GM19240 (cell line): ENCODE results near the gene FBXO41.
"Not testable (repeated sequence)": the region's sequence is repeated elsewhere in the genome, so short reads cannot be mapped to it uniquely, and the experiment has no call there.

Source experiments
- DNase-seq: peaks from one replicate; pipeline ENCODE4 v3.0.0; 2011; ENCODE audit warnings: low spot score; ENCODE audit not compliant: insufficient read length

FBXO41 gene

DNA sequence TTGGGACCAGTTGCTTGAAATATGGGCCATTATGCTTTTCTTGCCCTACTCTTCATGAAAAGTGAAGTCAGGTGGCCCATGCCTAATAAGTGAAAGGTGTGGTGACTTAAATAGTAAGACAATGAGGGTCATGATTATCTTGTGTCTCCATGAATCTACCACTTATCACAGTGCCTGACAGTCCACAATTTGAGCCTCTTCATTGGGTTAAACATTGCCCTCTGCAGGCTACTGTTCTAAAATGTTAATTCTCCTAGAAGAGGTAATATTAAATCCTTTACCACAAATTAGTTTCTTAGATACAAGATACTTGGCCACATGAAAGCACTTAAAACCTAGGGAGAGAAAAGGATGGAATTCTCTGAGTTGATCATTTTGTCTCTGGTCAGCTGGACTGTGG, 5.0 kb upstream of the FBXO41 start:
- no peak for DNase-seq

GRCh38 chr2:73286134-73286655, 1.9 kb upstream of the FBXO41 start:
- no peak for DNase-seq

DNA sequence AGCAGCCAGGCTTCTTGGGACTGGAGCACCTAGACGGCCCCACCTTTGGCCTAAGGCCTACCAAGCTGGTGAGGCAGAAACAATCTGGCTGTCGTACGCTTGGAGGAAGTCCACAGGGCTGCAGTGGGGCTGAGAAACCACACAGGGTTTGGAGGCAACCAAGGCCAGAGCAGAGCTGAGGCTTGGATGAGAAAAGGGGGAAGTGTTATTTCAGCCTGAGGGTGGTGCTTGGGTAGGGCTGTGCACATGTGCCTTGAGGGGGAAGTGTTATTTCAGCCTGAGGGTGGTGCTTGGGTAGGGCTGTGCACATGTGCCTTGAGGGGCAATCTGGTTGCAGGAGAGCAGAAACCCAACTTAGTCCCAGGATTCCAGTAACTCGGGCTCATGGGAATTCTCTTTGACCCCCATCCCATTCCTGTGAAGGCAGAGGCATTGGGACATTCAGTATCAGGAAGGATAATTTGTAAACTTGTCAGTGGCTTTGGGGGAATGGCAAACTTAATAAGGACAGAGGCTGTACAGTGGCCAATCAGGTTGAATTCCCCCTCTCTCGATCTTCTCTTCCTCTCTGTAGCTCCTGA, 971 bp upstream of the FBXO41 start:
- DNase-seq, result no peak

DNA sequence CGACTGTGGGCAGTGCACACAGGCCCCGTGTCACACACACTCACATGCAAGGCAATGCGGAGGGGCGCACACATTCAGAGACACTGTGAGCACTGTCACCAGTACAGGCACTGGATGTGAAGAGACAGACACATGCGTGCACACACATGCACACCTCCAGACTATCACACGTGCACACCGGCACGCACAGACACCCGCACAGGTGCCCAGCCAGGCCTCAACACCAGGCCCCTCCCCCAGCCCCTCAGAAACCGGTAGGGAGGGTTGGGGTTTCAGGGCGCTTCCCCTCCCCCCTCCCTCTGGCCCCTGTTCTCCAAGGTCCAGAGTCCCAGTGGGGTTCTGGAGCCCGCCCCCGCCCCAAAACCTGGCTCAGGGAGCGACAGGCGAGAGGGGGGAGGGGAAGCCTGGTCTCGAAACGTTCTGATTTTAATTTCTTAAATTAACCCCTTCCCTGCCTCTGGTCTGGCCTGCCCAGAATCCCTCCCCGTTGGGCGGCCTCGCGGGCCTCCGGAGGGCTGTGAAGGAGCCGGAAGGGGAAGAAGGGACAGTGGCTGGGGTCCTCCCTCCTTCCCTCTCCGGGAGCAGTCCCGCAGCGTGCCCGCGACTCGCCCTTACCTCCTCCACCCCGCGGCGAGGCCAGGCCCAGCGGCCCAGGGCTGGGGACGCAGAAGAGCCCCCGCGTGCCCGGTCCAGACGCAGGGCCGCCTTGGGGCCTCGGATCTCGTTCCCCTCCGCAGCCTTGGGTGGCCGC, 558 bp downstream of the FBXO41 start:
- no peak for DNase-seq

- DNase-seq, result no peak
Measured at GRCh38 chr2:73282924-73283544, 1.2 kb downstream of the FBXO41 start.

GRCh38 chr2:73281244-73281643, 3.0 kb downstream of the FBXO41 start:
- DNase-seq, result no peak

GRCh38 chr2:73279852-73280251, 4.4 kb downstream of the FBXO41 start:
- no peak for DNase-seq

- no peak for DNase-seq
Measured at GRCh38 chr2:73272270-73272669, 12.0 kb downstream of the FBXO41 start.

DNA sequence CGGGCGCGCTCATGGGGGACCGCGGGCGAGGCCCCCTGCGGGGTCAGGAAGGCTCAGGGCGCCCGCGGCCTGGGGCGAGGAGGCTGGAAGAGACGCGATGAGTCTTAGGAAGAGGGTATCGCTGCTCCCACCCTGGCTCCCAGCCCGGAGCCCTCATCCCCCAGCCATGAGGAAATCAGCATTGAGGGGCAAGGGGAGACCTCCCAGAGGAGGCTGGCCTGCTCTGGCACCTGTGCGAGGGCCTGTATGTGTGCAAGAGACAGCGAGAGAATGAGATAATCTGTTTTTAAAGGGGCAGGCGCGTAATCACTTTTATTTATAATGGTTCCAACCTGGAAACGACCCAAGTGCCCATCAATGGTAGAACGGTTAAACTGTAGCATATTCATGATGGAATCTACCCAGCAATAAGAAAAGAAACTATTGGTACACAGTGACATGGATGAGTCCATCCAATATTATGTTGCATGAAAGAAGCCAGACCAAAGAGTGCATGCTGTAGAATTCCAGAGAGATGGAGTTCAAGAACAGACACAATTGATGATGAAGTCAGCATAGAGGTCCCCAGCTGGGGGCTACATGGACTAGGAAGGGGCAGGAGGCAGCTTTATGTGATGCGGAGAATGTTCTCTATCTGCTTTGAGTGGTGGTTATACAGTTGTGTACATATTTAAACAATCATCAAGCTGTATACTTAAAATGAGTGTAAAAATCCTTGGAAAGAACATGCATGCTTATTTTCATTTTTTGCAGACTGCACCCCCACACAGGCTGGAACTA, 14.4 kb downstream of the FBXO41 start:
- no peak for DNase-seq

- DNase-seq, result peak; percentile 76
Measured at GRCh38 chr2:73268830-73269685, 15.2 kb downstream of the FBXO41 start.

DNA sequence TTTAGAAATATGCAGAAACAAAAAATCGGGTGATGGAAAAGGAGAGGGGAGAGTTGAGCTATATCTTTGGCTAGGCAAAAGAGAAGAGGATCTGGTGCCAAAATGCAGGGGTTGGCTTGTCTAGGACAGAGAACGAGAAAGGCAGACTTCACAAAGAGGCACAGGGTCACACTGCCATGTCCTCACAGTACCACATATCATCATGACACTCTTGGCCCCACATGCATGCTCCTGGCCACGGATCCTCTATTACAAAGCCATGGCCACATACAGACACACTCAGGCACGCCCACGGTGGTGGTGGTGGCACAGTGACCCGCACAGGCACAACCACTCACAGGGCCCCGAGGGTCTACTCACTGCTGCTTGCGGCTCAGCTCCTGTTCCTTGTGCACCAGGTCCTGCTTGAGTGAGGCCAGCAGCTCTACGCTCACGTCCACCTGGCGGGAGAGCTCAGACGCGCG, 15.9 kb downstream of the FBXO41 start:
- DNase-seq, result no peak

- DNase-seq, result no peak
Measured at GRCh38 chr2:73267008-73267407, 17.3 kb downstream of the FBXO41 start.

DNA sequence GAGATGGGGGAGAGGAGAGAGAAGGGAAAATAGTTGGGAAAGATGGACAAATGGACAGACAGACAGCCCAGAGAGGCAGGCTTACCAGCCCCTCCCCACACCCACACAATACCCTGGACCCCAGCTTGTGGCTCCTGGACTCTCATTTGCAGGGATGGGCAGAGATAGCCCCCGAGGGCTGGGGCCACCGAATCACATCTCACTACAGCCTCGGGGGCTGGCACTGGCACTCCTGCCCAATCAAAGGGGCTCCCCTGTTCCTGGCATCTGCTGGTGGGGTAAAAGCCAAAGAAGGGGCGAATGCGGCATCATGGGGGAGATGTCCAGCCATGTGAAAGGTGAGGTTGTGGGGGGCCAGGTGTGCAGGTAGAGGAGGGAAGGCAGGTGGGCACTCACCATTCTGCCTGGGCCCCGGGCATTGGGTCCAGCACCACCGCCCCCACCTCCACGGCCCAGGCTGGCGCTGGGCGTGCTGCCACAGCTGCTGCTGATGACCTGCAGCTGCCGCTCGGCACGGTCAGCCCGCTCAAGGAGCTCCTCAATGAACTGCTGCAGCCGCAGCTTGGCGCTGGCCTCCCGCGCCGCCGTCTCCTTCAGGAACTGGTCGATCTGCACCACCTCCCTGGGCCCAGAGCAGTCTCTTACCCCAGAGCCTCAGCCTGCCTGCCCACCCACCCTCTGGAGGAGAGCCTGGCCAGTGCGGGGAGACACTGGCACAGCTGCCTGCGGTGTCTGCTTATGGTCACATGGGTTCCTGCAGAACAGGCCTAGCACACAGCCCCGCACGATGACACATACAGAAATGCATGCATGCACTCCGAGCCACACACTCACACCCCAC, 18.0 kb downstream of the FBXO41 start:
- no peak for DNase-seq

DNA sequence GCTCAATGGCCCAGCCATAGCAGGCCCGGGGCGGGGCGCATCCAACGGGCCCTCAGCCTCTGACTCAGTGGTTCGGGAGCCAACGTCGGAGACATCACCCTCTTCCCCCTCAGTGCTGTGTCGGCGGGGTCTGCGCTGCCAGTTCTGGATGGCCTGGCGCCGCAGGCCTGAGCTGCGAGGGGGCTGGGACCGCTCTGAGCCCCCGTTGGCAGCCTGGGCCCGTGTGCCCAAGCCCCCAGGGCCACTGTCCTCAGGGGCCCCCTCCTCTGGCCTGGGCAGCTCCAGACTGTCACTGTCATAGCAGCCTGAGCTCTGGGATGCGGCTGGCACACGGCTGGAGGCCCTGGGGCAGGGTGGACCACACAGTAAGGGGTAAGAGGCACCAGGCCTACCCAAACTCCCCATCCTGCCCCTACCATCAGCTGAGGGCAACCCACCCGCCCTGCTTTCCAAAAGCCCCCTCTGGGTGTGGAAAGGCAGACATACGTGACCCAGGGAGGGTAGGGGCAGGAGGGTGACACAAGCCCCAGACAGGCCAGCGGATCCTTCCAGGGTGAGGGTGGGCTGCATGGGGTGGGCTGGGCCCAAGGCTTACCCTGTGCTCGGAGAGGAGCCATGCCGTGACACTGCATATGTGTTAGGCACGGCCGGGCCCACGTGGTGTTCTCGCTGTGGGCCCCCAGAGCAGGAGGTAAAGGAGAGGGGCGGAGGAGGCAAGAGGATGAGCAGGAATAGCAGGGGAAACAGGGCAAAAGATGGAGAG, 18.8 kb downstream of the FBXO41 start:
- no peak for DNase-seq

GRCh38 chr2:73264783-73265182, 19.5 kb downstream of the FBXO41 start:
- no peak for DNase-seq

- no peak for DNase-seq
Measured at GRCh38 chr2:73264332-73264606, 20.0 kb downstream of the FBXO41 start.

DNA sequence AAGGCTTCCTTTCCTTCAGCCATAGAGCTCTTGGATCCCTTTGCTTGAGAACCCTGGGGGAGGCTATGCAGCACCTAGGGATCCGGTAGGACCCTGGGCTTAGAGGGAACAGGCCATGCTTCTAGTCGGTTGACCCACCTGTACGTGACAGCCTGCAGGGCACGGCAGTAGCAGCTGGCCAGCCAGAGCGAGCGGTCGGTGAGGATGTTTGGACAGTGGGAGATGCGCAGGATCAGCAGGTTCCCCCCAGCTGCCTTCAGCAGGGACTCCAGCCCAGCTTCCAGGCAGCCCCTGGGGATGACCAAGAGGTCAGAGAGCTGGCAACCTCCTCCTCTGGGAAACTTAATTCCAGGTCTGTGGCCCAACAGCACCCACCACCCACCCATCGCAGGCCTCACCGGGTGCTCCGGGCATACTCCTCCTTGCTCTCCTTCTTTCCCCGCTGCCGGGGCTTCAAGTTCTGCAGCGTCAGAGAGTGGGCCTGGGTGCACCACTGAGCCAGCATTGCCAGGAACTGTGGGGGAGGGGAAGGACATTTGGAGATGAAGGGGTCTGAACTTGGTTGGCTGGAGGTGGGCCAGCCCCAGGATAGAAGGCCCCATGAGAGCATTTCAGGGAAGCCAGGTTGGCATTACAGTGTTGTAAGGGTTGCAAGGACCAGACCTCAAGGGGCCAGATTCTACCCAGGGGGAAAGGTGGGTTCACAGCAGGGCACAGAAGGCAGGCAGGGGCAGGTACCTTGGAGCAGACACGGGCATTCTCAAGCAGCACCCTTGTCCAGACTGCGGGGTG, 20.5 kb downstream of the FBXO41 start:
- DNase-seq, result no peak

- not testable (repeated sequence) for DNase-seq
Measured at GRCh38 chr2:73262691-73263429, 21.4 kb downstream of the FBXO41 start.
